Stimulated activated CD4-positive, alpha-beta T cell treated with anti-CD3 and anti-CD28 coated beads, Interleukin-4, amount 100 ng/mL, for 4 hours (primary cell): ENCODE measurements around the gene ZNF146.
"Not testable (repeated sequence)": the region's sequence is repeated elsewhere in the genome, so short reads cannot be mapped to it uniquely, and the experiment has no call there.

Experiments used
- DNase-seq, 2 experiments: peaks; one replicate each; pipeline ENCODE4 v3.0.0-alpha.2; 2020

The ZNF146 gene

GRCh38 chr19:36236304-36236945 is 21.5 kb downstream of the ZNF146 start:
- no peak for DNase-seq

GRCh38 chr19:36236946-36237310 is 22.0 kb downstream of the ZNF146 start:
- DNase-seq = no peak

DNA sequence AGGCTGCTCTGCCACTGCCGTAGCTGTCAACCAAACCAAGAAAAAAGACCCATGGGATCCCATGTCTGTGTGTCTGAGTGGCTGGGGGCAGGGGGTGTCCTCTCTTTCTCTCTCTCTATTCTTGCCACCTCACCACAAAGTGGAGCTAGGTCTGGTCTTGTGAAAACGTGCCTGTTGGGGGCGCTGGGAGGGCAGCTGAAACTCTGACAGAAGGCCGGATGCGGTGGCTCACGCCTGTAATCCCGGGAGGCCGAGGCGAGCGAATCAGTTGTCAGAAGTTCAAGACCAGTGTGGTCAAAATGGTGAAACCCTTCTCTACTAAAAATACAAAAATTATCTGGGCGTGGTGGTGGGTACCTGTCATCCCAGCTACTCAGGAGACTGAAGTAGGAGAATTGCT is 29.2 kb downstream of the ZNF146 start:
- DNase-seq = no peak

DNA sequence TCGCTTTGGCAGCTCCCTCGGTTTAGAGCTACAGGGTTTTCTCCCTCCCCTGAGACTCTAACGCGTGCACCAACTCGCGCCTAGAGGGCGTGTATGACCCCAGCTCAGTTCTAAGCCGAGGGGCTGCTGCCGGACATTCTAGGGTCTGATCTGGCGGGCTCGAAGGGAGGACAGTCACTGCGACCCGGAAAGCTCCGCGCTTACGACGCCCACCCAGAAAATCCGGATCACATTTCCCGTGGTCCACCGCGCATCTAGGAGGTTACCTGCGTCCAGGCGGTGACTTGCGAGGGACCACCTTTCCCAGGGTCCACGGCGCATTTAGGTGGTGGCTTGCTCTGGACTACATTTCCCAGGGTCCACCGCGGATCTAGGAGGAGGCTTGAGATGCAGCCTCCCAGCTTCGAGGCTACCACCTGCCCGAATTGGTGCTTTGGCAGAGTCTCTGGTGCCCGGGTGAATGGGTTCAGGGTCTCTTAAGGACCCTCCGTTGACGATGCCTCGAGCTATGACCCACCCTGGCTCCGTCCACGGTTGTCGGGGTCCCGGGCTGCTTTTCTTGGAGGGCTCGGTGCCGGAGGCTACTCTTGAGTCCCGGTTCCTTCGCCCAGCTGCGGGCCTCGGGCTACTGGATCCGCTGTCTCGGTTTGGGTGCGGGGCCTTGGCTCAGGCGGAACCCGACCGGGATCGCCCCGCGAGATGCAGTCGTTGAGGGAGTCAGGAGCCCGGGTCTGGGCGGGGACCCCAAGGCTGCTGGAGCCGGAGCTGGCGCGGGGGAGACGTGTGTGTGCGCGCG is 30.5 kb downstream of the ZNF146 start:
- no peak for DNase-seq

DNA sequence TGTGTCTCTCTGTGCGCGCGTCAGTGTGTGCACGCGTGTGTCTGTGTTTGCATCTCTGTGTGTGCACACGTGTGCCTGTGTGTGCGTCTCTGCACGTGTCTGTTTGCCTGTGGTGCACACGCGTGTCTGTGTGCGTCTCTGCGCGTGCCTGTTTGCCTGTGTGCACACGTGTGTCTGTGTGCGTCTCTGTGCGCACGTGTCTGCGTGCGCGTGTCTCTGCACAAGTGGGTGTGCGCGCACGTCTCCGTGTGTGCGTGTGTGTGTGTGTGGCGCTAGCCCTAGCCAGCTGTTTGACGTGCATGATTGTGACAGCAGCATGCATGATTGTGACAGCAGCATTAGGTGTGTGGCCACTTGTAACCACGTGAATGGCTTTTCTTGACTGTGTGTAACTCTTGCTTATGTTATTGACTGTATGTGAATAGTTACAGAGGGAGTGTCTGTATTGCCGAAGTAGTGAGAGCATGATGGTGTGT is 31.1 kb downstream of the ZNF146 start:
- DNase-seq = no peak

DNA sequence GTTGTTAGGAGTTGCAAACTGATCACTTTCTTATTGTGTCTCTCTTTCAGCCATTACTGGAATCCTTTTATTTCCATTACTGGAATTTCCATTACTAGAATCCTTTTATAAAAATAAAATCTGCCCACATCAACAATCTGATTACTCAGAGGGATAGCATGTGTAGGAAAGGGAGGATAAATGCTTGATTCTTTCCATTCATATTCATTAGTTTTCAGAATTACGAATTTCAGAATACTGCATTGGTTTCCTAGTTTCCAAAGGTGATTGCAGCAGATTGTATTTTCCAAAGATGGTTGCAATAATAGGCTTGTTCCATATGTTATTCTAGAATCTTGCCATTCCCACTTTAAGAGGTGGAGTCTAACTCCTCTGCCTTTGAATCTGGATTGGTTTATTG is 37.1 kb downstream of the ZNF146 start:
- DNase-seq = no peak

- no peak for DNase-seq
Observed at GRCh38 chr19:36254848-36255247, 39.9 kb downstream of the ZNF146 start.

- no peak for DNase-seq
Observed at GRCh38 chr19:36255316-36255715, 40.4 kb downstream of the ZNF146 start.

DNA sequence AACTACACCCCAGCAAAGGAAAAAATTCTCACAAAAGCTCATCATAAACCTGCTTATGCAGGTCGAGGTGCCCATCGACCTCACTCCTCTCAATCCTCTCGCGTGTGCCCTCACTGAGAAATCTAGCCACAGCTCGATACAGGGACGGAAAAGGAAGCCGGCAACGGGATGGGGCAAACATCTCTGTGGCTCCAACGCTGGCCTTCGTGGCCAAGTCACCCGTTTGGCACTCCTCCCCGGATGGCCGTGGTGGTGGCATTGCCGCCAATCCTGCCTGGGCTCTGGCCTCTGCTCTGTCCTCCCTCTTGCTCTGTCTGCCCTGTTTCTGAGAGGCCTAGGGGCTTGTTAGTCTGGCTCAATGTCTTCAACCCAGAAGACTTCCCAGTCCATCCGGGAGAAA is 41.2 kb downstream of the ZNF146 start:
- DNase-seq = no peak

GRCh38 chr19:36256853-36257519 is 42.1 kb downstream of the ZNF146 start:
- DNase-seq = no peak

- DNase-seq = no peak
Observed at GRCh38 chr19:36257520-36257876, 42.6 kb downstream of the ZNF146 start.

- DNase-seq = no peak
Observed at GRCh38 chr19:36258028-36258875, 43.3 kb downstream of the ZNF146 start.

- no peak for DNase-seq
Observed at GRCh38 chr19:36259211-36259610, 44.3 kb downstream of the ZNF146 start.

DNA sequence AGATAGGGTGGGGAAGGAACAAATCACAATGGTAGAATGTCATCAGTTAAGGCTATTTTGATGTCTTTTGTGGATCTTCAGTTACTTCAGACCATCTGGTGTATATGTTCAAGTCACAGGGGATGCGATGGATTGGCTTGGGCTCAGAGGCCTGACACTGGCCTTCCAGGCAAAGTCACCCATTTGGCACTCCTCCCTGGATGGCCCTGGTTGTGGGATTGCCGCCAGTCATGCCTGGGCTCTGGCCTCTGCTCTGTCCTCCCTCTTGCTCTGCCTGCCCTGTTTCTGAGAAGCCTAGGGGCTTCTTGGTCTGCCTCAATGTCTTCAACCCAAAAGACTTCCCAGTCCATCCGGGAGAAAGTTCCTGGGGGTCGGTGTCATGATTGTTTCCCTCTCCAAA is 50.2 kb downstream of the ZNF146 start:
- DNase-seq = no peak

GRCh38 chr19:36265856-36266374 is 51.0 kb downstream of the ZNF146 start:
- DNase-seq = no peak

DNA sequence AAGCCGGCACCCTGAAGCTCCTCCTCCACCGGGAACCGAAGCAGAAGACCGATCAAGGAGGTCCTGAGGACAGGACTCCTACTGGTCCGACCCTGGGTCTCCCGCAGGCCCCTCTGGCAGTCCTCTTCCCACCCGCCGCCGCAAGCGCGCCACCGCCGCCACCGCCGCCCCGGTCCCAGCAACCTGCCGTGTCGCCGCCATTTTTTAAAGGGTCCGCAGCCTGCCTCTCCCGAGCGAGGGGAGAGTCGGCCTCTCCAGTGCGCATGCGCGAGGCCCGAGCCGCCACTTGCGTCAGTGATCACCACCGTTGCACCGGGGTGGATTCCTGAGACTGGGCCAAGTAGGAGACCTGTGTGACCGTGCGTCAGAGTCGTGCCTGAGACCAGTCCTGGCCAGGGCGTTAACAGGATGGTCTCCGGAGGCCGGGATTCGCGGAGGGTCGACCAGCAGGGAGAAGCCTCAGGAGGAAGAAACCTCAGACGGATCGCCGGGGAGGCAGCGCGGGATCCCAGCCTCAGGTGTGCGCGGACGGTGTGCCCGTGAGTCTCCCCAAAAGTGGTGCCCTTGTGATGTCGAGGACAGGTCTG is 51.6 kb downstream of the ZNF146 start:
- DNase-seq = no peak

DNA sequence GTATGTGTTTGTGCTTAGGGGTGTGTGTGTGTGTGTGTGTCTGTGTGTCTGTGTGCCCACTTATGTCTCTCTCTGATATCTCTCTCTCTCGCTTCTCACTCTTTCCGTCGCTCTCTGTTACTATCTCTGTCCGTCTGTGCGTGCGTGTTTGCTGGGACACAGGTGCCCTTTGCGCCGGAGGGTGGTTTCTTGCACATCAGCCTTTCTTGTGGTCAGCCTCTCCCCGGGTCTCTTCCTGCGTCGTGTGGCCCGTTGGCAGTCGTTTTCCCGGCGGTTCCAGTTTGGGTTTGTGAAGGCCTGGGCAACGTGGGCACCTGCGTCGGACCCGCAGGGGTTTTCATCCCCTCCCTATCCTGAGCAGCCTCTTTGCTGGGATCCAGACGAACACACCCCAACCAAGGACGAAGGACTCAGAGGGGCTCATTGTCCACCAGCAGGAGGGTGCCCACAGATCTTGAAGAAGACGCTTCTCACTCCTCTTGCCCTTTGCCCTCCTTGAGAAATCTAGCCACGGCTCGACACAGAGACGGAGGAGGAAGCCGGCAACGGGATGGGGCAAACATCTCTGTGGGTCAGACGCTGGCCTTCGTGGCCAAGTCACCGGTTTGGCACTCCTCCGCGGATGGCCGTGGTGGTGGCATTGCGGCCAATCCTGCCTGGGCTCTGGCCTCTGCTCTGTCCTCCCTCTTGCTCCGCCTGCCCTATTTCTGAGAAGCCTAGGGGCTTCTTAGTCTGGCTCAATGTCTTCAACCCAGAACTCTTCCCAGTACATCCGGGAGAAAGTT is 52.3 kb downstream of the ZNF146 start:
- no peak for DNase-seq

GRCh38 chr19:36268081-36268480 is 53.2 kb downstream of the ZNF146 start:
- DNase-seq = not testable (repeated sequence)

GRCh38 chr19:36268591-36268990 is 53.7 kb downstream of the ZNF146 start:
- not testable (repeated sequence) for DNase-seq

DNA sequence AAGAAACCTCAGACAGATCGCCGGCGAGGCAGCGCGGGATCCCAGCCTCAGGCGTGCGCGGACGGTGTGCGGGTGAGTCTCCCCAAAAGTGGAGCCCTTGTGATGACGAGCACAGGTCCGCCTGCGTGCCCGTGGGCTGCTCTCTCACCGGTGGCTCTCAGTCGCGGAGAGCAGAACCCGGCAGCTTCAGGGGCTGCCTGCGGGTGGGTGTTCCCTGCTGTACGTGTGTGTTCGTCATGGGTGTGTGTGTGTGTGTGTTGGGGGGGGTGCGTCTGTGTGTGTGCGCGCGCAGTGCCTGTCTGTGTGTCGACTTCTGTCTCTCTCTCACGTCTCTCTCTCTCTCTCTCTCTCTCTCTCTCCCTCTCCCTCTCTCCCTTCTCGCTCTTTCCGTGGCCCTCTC is 54.4 kb downstream of the ZNF146 start:
- not testable (repeated sequence) for DNase-seq
